Memory B cell (primary cell): ENCODE results near the gene GBX1.

Experiments used
- ATAC-seq: fragments of 150-1000 bp; cut with Tn5 transposase; 2 replicates; pipeline ENCODE4 v1.10.0; 2021; ENCODE audit warnings: low read depth, mild to moderate bottlenecking, moderate library complexity
- DNase-seq, 2 donors: peaks; one replicate each; pipeline ENCODE4 v3.0.0; 2022; ENCODE audit warnings: low spot score in 2 of 2
- H3K27ac Mint-ChIP-seq: one replicate; pipeline ENCODE4 v1.8.0; 2022; ENCODE audit warnings: mild to moderate bottlenecking, moderate library complexity, mixed read lengths
- H3K27me3 Mint-ChIP-seq: one replicate; pipeline ENCODE4 v1.8.0; 2022; ENCODE audit warnings: mixed read lengths
- H3K36me3 Mint-ChIP-seq: one replicate; pipeline ENCODE4 v1.8.0; 2022; ENCODE audit warnings: mild to moderate bottlenecking, mixed read lengths
- H3K4me1 Mint-ChIP-seq: one replicate; pipeline ENCODE4 v1.8.0; 2022; ENCODE audit warnings: mixed read lengths
- H3K4me3 Mint-ChIP-seq: one replicate; pipeline ENCODE4 v1.8.0; 2022; ENCODE audit warnings: mild to moderate bottlenecking, moderate library complexity, mixed read lengths
- H3K9me3 Mint-ChIP-seq: one replicate; pipeline ENCODE4 v1.8.0; 2022; ENCODE audit warnings: mixed read lengths

The GBX1 gene

GRCh38 chr7:151186640-151187408 lies 19.3 kb upstream of the GBX1 start, which contains the start of gene ASB10:
TSS of gene ASB10 (minus strand) at chr7:151187250. CDS start at chr7:151187130, 120 bp downstream.
- Mint-ChIP-seq H3K36me3 (no peaks in the 10 kb centered on the region), H3K4me1 (peaks cover 6% of the 10 kb centered on the region), H3K4me3 (no peak within 1 kb of the TSS), H3K27me3 (peaks cover 22% of the 10 kb centered on the region), H3K9me3 (no peaks in the 10 kb centered on the region), H3K27ac (no peak within 1 kb of the TSS)
- DNase-seq, result no peak
- ATAC-seq, result no peak

DNA sequence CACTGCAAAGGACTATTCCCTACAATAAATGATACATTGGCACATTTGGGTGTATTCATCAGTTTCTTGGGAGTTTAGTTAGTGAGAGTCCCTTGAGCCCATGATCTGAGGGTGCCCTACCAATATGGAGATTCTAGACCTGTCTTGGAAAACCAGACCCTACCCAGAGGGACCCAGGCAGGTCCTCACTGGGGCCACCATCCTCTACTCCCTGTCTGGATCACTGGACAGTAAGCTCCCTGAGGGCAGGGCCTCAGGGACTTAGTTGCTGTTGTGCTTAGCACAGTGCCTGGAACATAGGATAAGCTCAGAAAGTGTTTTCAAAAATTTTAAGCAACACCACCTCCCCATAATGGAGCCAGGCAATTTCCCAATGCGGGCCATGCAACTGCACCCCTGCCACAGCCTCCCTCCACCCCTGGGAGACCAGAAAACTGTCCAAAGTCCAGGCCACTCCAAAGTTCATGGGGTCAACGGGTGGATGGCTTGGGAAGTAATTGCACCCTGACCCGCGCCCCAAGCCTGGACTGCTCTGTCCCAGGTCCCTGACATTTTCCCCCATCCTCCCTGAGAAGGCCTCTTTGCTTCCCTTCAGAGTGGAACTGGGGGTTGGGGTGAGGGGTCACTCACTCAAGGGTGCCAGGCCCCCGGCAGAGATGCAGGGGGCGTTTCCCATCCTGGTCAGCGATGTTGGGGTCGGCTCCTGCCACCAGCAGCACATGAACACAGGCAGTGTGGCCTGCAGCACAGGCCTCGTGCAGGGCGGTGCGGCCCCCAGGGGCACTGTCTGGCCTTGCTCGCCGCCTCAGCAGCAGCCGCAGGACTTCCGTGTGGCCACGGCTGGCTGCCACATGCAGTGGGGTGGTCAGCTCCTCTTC lies 18.5 kb upstream of the GBX1 start:
- H3K4me1 Mint-ChIP-seq, result peaks cover 6% of the 10 kb centered on the region
- no peak overlapping the region for H3K4me3 Mint-ChIP-seq
- no peaks in the 10 kb centered on the region for H3K9me3 Mint-ChIP-seq
- no peaks in the 10 kb centered on the region for H3K36me3 Mint-ChIP-seq
- ATAC-seq (no peak), DNase-seq (no peak)
- peaks cover 21% of the 10 kb centered on the region for H3K27me3 Mint-ChIP-seq
- H3K27ac Mint-ChIP-seq, result no peak overlapping the region

DNA sequence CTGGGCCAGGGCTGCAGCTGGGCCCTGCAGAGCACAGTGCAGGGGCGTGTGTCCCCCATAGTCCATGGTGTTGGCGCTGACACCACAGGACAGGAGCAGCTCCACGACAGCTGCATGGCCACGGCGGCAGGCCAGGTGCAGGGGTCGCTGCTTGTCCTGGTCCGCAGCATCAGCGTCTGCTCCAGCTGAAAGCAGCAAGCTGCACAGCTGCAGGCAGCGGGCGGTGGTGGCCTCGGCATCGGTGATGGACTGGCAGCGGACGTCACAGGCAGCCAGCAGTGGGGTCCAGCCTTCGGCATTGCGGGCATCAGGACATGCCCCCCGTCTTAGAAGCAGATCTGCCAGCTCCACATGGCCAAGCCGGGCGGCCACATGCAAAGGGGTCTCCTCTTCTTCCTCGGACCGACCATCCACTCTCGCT lies 13.5 kb upstream of the GBX1 start:
- peaks cover 21% of the 10 kb centered on the region for H3K27me3 Mint-ChIP-seq
- no peaks in the 10 kb centered on the region for H3K36me3 Mint-ChIP-seq
- H3K4me3 Mint-ChIP-seq, result no peak overlapping the region
- DNase-seq, result no peak
- no peak for ATAC-seq
- no peak overlapping the region for H3K27ac Mint-ChIP-seq
- H3K4me1 Mint-ChIP-seq, result no peaks in the 10 kb centered on the region
- H3K9me3 Mint-ChIP-seq, result no peaks in the 10 kb centered on the region

DNA sequence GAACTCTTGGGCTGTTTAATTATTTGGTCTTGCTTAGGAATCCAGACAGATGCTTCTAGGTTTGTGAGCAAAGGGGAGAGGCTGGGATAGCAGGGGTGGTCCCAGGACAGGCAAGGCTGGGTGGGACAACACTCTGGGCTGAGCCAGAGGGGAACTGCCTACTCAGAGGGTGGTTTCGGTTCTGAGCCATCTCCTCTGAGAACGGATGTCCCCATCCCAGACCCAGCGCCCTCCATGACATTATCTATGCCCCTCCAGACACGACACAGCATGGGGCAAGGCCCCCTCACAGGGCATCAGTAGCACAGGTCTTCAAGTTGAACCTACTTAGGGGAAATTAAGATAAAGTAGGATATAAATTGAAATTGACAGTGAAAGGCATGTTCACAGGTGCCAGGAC lies 12.5 kb upstream of the GBX1 start:
- no peaks in the 10 kb centered on the region for H3K9me3 Mint-ChIP-seq
- no peak for DNase-seq
- no peak for ATAC-seq
- H3K4me3 Mint-ChIP-seq, result no peak overlapping the region
- peaks cover 19% of the 10 kb centered on the region for H3K27me3 Mint-ChIP-seq
- no peaks in the 10 kb centered on the region for H3K36me3 Mint-ChIP-seq
- no peaks in the 10 kb centered on the region for H3K4me1 Mint-ChIP-seq
- H3K27ac Mint-ChIP-seq, result no peak overlapping the region

DNA sequence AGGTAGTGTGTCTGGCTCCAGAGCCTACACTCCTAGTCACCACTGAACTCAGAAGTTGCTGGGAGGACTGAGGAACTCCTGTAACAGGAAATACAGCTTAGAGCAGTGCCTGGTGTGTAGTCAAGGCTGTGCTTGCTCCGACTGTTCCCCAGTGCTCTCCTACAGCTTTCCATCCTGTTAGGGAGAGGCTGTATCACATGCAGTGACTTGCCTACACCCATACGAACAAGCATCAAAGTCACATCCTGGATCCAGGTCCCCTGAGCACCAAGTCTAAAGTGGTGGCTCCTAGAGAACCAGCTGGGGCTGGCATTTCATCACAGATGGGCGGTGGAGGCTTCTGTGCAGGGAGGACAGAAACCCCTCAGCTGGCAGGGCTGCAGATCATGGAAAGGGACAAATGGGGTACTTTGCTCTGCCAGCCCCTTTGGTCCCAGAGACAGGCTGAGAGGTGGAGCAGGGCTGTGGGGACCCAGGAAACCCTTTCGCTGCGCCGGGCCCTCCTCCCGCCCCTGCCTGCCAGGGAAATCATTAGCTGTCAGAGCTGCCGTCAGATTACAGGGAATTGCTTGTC lies 11.9 kb upstream of the GBX1 start:
- no peak overlapping the region for H3K4me3 Mint-ChIP-seq
- no peak overlapping the region for H3K27ac Mint-ChIP-seq
- no peak for ATAC-seq
- no peaks in the 10 kb centered on the region for H3K4me1 Mint-ChIP-seq
- H3K36me3 Mint-ChIP-seq, result no peaks in the 10 kb centered on the region
- peaks cover 19% of the 10 kb centered on the region for H3K27me3 Mint-ChIP-seq
- DNase-seq, result no peak
- no peaks in the 10 kb centered on the region for H3K9me3 Mint-ChIP-seq

DNA sequence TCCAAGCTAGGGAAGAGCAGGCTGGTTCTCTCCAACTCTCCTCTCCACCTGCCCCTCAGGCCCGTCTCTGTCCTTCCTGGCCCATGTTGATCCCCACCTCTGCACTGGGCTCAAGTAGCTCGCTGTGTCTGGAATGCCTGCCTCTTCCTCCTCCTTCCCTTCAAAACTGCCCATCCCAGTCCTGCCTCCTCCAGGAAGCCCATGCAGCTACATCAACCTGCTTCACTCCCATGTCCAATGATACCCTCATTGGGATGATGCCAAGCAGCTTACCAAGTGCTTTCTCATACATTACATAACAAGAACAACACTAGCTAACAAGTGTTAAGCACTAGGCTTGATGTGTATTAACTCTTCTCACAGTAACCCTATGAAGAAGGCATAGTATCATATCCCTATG lies 11.3 kb upstream of the GBX1 start:
- Mint-ChIP-seq H3K27me3 (peaks cover 19% of the 10 kb centered on the region), H3K4me1 (no peaks in the 10 kb centered on the region)

DNA sequence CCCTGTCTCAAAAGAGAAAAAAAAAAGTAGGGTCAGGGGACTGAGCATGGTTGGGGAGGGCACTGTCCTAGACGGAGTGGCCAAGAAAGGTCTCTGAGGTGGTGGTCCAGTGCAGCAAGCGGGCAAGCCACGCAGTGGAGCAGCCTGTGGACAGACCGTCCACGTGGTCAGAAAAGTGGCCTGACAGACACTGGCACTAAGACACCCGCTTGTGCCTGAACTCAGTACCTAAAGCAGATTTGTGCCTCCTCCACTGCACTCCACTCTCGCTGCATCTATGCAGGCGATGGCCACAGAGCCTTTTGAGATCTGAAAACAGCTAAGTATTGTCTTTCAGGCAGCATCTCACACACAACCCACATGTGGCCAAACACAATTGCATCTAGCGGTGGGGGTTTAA lies 10.7 kb upstream of the GBX1 start:
- H3K36me3 Mint-ChIP-seq, result peaks cover 1% of the 10 kb centered on the region
- no peak overlapping the region for H3K4me3 Mint-ChIP-seq
- peaks cover 21% of the 10 kb centered on the region for H3K27me3 Mint-ChIP-seq
- no peak for ATAC-seq
- no peak for DNase-seq
- H3K9me3 Mint-ChIP-seq, result no peaks in the 10 kb centered on the region
- no peak overlapping the region for H3K27ac Mint-ChIP-seq
- H3K4me1 Mint-ChIP-seq, result peaks cover 2% of the 10 kb centered on the region

More for the DNA sequence above, 11.3 kb upstream of the GBX1 start:
- Mint-ChIP-seq H3K4me3 (no peak overlapping the region), H3K9me3 (no peaks in the 10 kb centered on the region), H3K27ac (no peak overlapping the region), H3K36me3 (no peaks in the 10 kb centered on the region)
- ATAC-seq, result no peak
- DNase-seq, result no peak

- no peak for DNase-seq
- Mint-ChIP-seq H3K4me1 (peaks cover 9% of the 10 kb centered on the region), H3K4me3 (no peak overlapping the region), H3K27ac (no peak overlapping the region), H3K27me3 (peaks cover 27% of the 10 kb centered on the region), H3K9me3 (no peaks in the 10 kb centered on the region), H3K36me3 (peaks cover 2% of the 10 kb centered on the region)
- ATAC-seq, result no peak
Observed at GRCh38 chr7:151177310-151177709, 9.8 kb upstream of the GBX1 start.

DNA sequence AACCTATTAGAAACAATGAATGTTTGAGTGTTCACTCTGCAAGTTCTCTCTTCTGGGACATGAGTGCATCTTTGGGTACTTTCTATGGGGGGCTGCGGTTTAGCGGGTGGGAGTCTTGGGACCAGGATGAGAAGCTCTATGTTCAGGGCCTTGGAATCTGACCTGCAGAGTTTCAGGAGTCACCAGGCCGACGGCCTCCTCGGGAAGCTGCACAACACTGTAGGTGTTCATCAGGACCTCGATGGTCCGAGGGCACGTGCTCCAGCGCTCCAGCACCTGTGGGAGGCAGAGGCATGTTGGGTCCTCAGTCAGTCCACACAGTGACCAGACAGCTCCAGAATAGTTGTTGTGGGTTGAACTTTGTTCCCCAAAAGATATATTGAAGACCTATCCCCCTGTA lies 8.9 kb upstream of the GBX1 start:
- no peak overlapping the region for H3K27ac Mint-ChIP-seq
- ATAC-seq (no peak), DNase-seq (no peak)
- no peak overlapping the region for H3K4me3 Mint-ChIP-seq
- peaks cover 2% of the 10 kb centered on the region for H3K36me3 Mint-ChIP-seq
- H3K9me3 Mint-ChIP-seq, result no peaks in the 10 kb centered on the region
- peaks cover 25% of the 10 kb centered on the region for H3K27me3 Mint-ChIP-seq
- H3K4me1 Mint-ChIP-seq, result peaks cover 9% of the 10 kb centered on the region

DNA sequence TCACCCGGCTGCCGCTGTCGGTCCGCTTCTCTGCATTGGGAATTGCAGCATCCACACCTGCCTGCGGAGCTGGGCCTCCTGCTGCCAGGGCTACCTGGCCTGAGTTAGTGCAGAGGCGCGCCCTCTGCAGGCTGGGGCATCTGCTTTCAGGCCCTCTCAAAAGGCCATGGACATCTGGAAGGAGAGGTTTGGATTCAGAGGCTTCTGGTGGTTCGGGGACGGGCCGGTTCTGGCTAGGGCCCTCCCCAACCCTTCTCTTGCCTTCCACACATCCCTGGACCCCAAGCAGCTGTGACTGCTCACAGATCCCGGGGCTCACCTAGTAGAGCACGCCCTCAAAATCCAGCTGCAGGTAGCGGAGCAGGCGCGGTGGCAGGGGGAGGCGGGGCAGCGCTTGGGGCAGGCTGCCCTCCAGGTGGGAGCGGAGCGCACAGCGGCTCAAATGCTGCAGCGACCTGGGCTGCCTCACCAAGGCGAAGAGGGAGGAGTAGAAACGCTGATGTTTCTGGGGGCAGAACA lies 8.4 kb upstream of the GBX1 start:
- DNase-seq (no peak), ATAC-seq (no peak)
- no peaks in the 10 kb centered on the region for H3K9me3 Mint-ChIP-seq
- peaks cover 9% of the 10 kb centered on the region for H3K4me1 Mint-ChIP-seq
- H3K27ac Mint-ChIP-seq, result no peak overlapping the region
- no peak overlapping the region for H3K4me3 Mint-ChIP-seq
- H3K27me3 Mint-ChIP-seq, result peaks cover 29% of the 10 kb centered on the region
- H3K36me3 Mint-ChIP-seq, result peaks cover 2% of the 10 kb centered on the region

GRCh38 chr7:151175047-151175792 lies 7.7 kb upstream of the GBX1 start:
- no peak for ATAC-seq
- no peaks in the 10 kb centered on the region for H3K9me3 Mint-ChIP-seq
- DNase-seq, result no peak
- peaks cover 24% of the 10 kb centered on the region for H3K27me3 Mint-ChIP-seq
- no peak overlapping the region for H3K27ac Mint-ChIP-seq
- H3K36me3 Mint-ChIP-seq, result peaks cover 2% of the 10 kb centered on the region
- no peak overlapping the region for H3K4me3 Mint-ChIP-seq
- peaks cover 9% of the 10 kb centered on the region for H3K4me1 Mint-ChIP-seq

- H3K4me3 Mint-ChIP-seq, result no peak overlapping the region
- ATAC-seq (peak; percentile 59), DNase-seq (no peak)
- peaks cover 9% of the 10 kb centered on the region for H3K4me1 Mint-ChIP-seq
- H3K36me3 Mint-ChIP-seq, result peaks cover 2% of the 10 kb centered on the region
- no peak overlapping the region for H3K27ac Mint-ChIP-seq
- no peaks in the 10 kb centered on the region for H3K9me3 Mint-ChIP-seq
- H3K27me3 Mint-ChIP-seq, result peaks cover 26% of the 10 kb centered on the region
Observed at GRCh38 chr7:151174246-151175046, 7.0 kb upstream of the GBX1 start.
